ENCODE data around the gene NEK7.

The NEK7 gene

DNA sequence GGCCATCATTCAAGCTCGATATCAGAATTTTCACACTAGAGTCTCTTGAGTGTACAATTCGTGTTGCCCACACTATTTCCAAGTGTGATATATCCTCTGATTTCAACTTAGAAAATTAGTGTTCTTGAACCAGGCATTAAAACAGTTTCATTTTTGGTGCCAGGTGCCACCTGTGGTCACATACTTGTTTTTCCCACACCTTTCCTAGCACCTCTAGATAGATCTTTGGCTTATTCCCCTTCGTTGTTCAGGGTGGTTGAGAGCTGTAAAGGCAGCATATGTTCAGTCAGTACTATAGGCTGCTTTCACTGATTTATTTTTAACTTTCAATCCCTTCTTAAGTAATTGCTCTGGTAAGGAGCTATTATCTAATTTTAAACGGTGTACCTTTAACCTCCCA is 131.1 kb downstream of the NEK7 start:
- no peaks in the 10 kb centered on the region for H3K9me3 ChIP-seq (ENCODE audit: insufficient read depth, low read length)
- no peaks in the 10 kb centered on the region for H3K79me2 ChIP-seq (ENCODE audit: low read length)

DNA sequence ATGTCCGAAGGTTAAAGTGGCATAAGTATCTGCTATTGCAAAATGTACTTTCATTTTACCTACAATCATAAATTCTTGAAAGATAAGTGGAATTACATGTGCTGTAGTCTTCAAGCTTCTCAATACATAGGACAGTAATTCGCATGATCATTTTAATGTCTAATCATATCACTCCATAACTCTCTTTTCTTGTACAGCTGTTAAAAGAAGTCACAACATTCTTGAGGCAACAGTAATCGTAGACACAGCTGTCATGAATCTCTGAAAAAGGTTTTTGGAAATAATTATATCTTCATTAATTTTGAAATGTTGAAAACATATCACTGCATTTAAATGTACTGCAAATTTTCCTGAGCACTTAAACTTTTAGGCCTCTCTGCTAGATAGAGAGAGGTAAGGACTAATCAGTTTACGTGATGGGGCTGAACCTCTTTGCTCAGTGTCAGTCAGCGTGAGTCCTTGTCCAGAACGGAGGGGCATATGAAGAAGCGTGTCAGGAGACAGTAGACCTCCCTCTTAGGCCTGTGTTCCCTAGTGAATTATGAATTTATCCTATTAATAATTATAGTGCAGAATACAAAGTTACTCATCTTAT is 133.4 kb downstream of the NEK7 start:
- TF ChIP-seq, protein P1, sequence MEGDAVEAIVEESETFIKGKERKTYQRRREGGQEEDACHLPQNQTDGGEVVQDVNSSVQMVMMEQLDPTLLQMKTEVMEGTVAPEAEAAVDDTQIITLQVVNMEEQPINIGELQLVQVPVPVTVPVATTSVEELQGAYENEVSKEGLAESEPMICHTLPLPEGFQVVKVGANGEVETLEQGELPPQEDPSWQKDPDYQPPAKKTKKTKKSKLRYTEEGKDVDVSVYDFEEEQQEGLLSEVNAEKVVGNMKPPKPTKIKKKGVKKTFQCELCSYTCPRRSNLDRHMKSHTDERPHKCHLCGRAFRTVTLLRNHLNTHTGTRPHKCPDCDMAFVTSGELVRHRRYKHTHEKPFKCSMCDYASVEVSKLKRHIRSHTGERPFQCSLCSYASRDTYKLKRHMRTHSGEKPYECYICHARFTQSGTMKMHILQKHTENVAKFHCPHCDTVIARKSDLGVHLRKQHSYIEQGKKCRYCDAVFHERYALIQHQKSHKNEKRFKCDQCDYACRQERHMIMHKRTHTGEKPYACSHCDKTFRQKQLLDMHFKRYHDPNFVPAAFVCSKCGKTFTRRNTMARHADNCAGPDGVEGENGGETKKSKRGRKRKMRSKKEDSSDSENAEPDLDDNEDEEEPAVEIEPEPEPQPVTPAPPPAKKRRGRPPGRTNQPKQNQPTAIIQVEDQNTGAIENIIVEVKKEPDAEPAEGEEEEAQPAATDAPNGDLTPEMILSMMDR (IDR thresholded peaks at IDR 0.05; ENCODE audit: low read depth, low read length), result no peak
- TF ChIP-seq EZH2phosphoT487 (IDR thresholded peaks at IDR 0.05; ENCODE audit: low read depth), result no peak
- H3K79me2 ChIP-seq (ENCODE audit: low read length), result no peaks in the 10 kb centered on the region
- peaks cover 8% of the 10 kb centered on the region for H3K4me1 ChIP-seq (ENCODE audit: low read length)
- H3K27ac ChIP-seq (ENCODE audit: low read length), result no peak overlapping the region
- no peaks in the 10 kb centered on the region for H3K9me3 ChIP-seq (ENCODE audit: insufficient read depth, low read length)
- no peak overlapping the region for H2AFZ ChIP-seq (ENCODE audit: low read depth, low read length)
- H3K4me3 ChIP-seq (ENCODE audit: low read length), result no peak overlapping the region
- H4K20me1 ChIP-seq (ENCODE audit: insufficient read depth, low read length), result no peaks in the 10 kb centered on the region
- H3K27me3 ChIP-seq (ENCODE audit: low read depth, low read length), result no peaks in the 10 kb centered on the region
- no peaks in the 10 kb centered on the region for H3K36me3 ChIP-seq (replicated peaks; ENCODE audit: low read depth, low read length)
- no peak overlapping the region for H3K4me2 ChIP-seq (ENCODE audit: low read length)
- no peak overlapping the region for H3K9ac ChIP-seq (ENCODE audit: low read length)

More for the DNA sequence above, 131.1 kb downstream of the NEK7 start:
- Histone ChIP-seq H3K36me3 (replicated peaks; ENCODE audit: low read depth, low read length) (no peaks in the 10 kb centered on the region), H3K27me3 (ENCODE audit: low read depth, low read length) (no peaks in the 10 kb centered on the region), H2AFZ (ENCODE audit: low read depth, low read length) (no peak overlapping the region), H3K27ac (ENCODE audit: low read length) (no peak overlapping the region), H3K4me2 (ENCODE audit: low read length) (no peak overlapping the region), H3K4me1 (ENCODE audit: low read length) (no peaks in the 10 kb centered on the region), H3K9ac (ENCODE audit: low read length) (no peak overlapping the region), H3K4me3 (ENCODE audit: low read length) (no peak overlapping the region), H4K20me1 (ENCODE audit: insufficient read depth, low read length) (no peaks in the 10 kb centered on the region)
- TF ChIP-seq EZH2phosphoT487 (IDR thresholded peaks at IDR 0.05; ENCODE audit: low read depth), result no peak

DNA sequence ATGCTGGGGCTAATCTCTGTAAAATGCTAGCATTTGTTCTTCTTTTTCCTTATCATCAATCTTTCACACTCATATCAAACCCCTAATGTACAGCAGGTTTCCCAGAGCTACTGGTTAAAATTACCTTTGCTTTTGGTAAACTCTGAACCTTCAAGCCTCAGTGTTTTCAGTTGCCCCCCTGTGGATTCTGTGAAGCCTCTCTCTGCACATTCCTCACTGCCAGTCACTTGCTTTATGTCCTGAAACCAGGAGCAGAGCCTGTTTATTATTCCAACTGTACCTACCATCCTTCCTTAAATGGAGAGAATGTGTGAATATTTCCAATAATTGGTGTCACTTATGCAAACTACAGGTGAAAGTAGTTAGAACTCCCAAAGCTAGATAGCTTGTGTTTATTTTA is 134.2 kb downstream of the NEK7 start:
- Histone ChIP-seq H3K27ac (ENCODE audit: low read length) (no peak overlapping the region), H3K4me2 (ENCODE audit: low read length) (no peak overlapping the region), H4K20me1 (ENCODE audit: insufficient read depth, low read length) (no peaks in the 10 kb centered on the region), H3K27me3 (ENCODE audit: low read depth, low read length) (no peaks in the 10 kb centered on the region), H3K79me2 (ENCODE audit: low read length) (no peaks in the 10 kb centered on the region), H3K4me1 (ENCODE audit: low read length) (peaks cover 8% of the 10 kb centered on the region), H3K9ac (ENCODE audit: low read length) (no peak overlapping the region), H3K36me3 (replicated peaks; ENCODE audit: low read depth, low read length) (no peaks in the 10 kb centered on the region), H3K9me3 (ENCODE audit: insufficient read depth, low read length) (no peaks in the 10 kb centered on the region), H2AFZ (ENCODE audit: low read depth, low read length) (no peak overlapping the region), H3K4me3 (ENCODE audit: low read length) (no peak overlapping the region)
- TF ChIP-seq, protein P1 (IDR thresholded peaks at IDR 0.05; ENCODE audit: low read depth, low read length), result no peak
- no peak for TF ChIP-seq EZH2phosphoT487 (IDR thresholded peaks at IDR 0.05; ENCODE audit: low read depth)

DNA sequence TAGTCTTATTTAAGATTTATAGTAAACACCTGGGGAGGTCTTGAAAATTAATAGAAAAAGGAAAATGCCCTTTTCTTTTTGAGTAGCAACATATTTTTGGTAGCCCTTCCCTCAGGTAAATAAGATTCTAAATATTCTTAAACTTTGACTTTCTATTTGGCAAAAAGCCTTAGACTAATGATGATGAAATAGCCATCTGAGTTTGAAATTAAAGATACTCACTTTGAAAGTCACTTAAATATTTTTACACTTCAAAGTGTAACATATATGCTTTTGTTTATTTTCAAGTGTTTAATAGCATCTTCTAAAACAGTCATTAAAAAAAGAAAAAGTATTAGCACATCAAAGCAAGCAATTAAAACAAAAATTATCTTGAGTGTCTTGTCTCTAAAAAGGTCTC is 135.1 kb downstream of the NEK7 start:
- no peaks in the 10 kb centered on the region for H3K27me3 ChIP-seq (ENCODE audit: low read depth, low read length)
- no peak overlapping the region for H3K4me2 ChIP-seq (ENCODE audit: low read length)
- no peaks in the 10 kb centered on the region for H3K36me3 ChIP-seq (replicated peaks; ENCODE audit: low read depth, low read length)
- TF ChIP-seq, protein P1 (IDR thresholded peaks at IDR 0.05; ENCODE audit: low read depth, low read length), result no peak
- no peak for TF ChIP-seq EZH2phosphoT487 (IDR thresholded peaks at IDR 0.05; ENCODE audit: low read depth)
- peaks cover 8% of the 10 kb centered on the region for H3K4me1 ChIP-seq (ENCODE audit: low read length)
- H2AFZ ChIP-seq (ENCODE audit: low read depth, low read length), result no peak overlapping the region
- H3K9me3 ChIP-seq (ENCODE audit: insufficient read depth, low read length), result no peaks in the 10 kb centered on the region
- no peak overlapping the region for H3K4me3 ChIP-seq (ENCODE audit: low read length)
- H3K9ac ChIP-seq (ENCODE audit: low read length), result no peak overlapping the region
- H3K79me2 ChIP-seq (ENCODE audit: low read length), result no peaks in the 10 kb centered on the region
- H4K20me1 ChIP-seq (ENCODE audit: insufficient read depth, low read length), result no peaks in the 10 kb centered on the region
- no peak overlapping the region for H3K27ac ChIP-seq (ENCODE audit: low read length)

Measured in OCI-LY3 (cell line).